Duodenal mucosa (tissue), 2 donors: ENCODE results near the gene SBF2.
"Not testable (repeated sequence)": the region's sequence is repeated elsewhere in the genome, so short reads cannot be mapped to it uniquely, and the experiment has no call there.

ENCODE experiments used
- H3K27ac ChIP-seq: one replicate; pipeline ENCODE4 v1.7.0; 2013; ENCODE audit warnings: low read depth, low read length
- H3K27me3 ChIP-seq, 2 donors: one replicate each; pipeline ENCODE4 v1.7.0; 2013; ENCODE audit warnings: low read length in 2 of 2, control low read depth in 1 of 2; ENCODE audit not compliant: insufficient read depth in 2 of 2, control insufficient read depth in 1 of 2
- H3K36me3 ChIP-seq, 2 donors: one replicate each; pipeline ENCODE4 v1.7.0; 2013; ENCODE audit warnings: low read length in 2 of 2, control low read depth in 1 of 2; ENCODE audit not compliant: insufficient read depth in 2 of 2, control insufficient read depth in 1 of 2
- H3K4me1 ChIP-seq, 2 donors: one replicate each; pipeline ENCODE4 v1.7.0; 2013; ENCODE audit warnings: low read length in 2 of 2, control low read depth in 1 of 2; ENCODE audit not compliant: insufficient read depth in 2 of 2, control insufficient read depth in 1 of 2
- H3K4me3 ChIP-seq, 2 donors: one replicate each; pipeline ENCODE4 v1.7.0; 2013; ENCODE audit warnings: low read length in 2 of 2, low read depth in 1 of 2
- H3K9ac ChIP-seq, 2 donors: one replicate each; pipeline ENCODE4 v1.7.0; 2013; ENCODE audit warnings: low read length in 2 of 2, low read depth in 1 of 2
- H3K9me3 ChIP-seq, 2 donors: one replicate each; pipeline ENCODE4 v1.7.0; 2013; ENCODE audit warnings: low read length in 2 of 2, control low read depth in 1 of 2; ENCODE audit not compliant: control insufficient read depth in 1 of 2

SBF2 gene

GRCh38 chr11:10044618-10045017 lies 249.4 kb downstream of the SBF2 start:
- Histone ChIP-seq H3K9me3 (peaks cover 10 to 18% of the 10 kb centered on the region in 2 donors), H3K27ac (no peak overlapping the region), H3K4me3 (no peak overlapping the region), H3K9ac (no peak overlapping the region), H3K4me1 (no peaks in the 10 kb centered on the region), H3K27me3 (no peaks in the 10 kb centered on the region), H3K36me3 (no peaks in the 10 kb centered on the region)

GRCh38 chr11:10042699-10043098 lies 251.3 kb downstream of the SBF2 start:
- Histone ChIP-seq H3K27ac (no peak overlapping the region), H3K36me3 (no peaks in the 10 kb centered on the region), H3K9ac (no peak overlapping the region), H3K27me3 (no peaks in the 10 kb centered on the region), H3K9me3 (peaks cover 10 to 18% of the 10 kb centered on the region in 2 donors), H3K4me1 (no peaks in the 10 kb centered on the region), H3K4me3 (no peak overlapping the region)

GRCh38 chr11:10041748-10042446 lies 252.1 kb downstream of the SBF2 start:
- H3K9ac ChIP-seq: no peak overlapping the region
- no peak overlapping the region for H3K27ac ChIP-seq
- H3K27me3 ChIP-seq: no peaks in the 10 kb centered on the region
- H3K4me1 ChIP-seq: no peaks in the 10 kb centered on the region
- H3K4me3 ChIP-seq: no peak overlapping the region
- H3K9me3 ChIP-seq: peaks cover 10 to 18% of the 10 kb centered on the region in 2 donors
- H3K36me3 ChIP-seq: no peaks in the 10 kb centered on the region

GRCh38 chr11:10041332-10041731 lies 252.7 kb downstream of the SBF2 start:
- no peak overlapping the region for H3K9ac ChIP-seq
- no peaks in the 10 kb centered on the region for H3K27me3 ChIP-seq
- no peak overlapping the region for H3K4me3 ChIP-seq
- no peak overlapping the region for H3K27ac ChIP-seq
- peaks cover 10 to 18% of the 10 kb centered on the region in 2 donors for H3K9me3 ChIP-seq
- H3K36me3 ChIP-seq: no peaks in the 10 kb centered on the region
- no peaks in the 10 kb centered on the region for H3K4me1 ChIP-seq

GRCh38 chr11:10038521-10039302 lies 255.3 kb downstream of the SBF2 start:
- H3K9ac ChIP-seq: no peak overlapping the region
- H3K9me3 ChIP-seq: no peaks in the 10 kb centered on the region
- H3K27ac ChIP-seq: no peak overlapping the region
- H3K36me3 ChIP-seq: no peaks in the 10 kb centered on the region
- H3K4me3 ChIP-seq: no peak overlapping the region
- H3K4me1 ChIP-seq: no peaks in the 10 kb centered on the region
- H3K27me3 ChIP-seq: no peaks in the 10 kb centered on the region

- H3K36me3 ChIP-seq, H3K9ac ChIP-seq, H3K27ac ChIP-seq, H3K4me3 ChIP-seq, H3K27me3 ChIP-seq, H3K9me3 ChIP-seq, H3K4me1 ChIP-seq: not testable (repeated sequence)
Observed at GRCh38 chr11:10035932-10036331, 258.1 kb downstream of the SBF2 start.

GRCh38 chr11:10032935-10033334 lies 261.1 kb downstream of the SBF2 start:
- H3K27ac ChIP-seq: no peak overlapping the region
- H3K4me3 ChIP-seq: no peak overlapping the region
- no peaks in the 10 kb centered on the region for H3K4me1 ChIP-seq
- H3K27me3 ChIP-seq: no peaks in the 10 kb centered on the region
- H3K36me3 ChIP-seq: no peaks in the 10 kb centered on the region
- H3K9me3 ChIP-seq: no peaks in the 10 kb centered on the region
- no peak overlapping the region for H3K9ac ChIP-seq

- no peak overlapping the region for H3K27ac ChIP-seq
- H3K9me3 ChIP-seq: no peaks in the 10 kb centered on the region
- H3K27me3 ChIP-seq: no peaks in the 10 kb centered on the region
- H3K4me1 ChIP-seq: no peaks in the 10 kb centered on the region
- no peak overlapping the region for H3K4me3 ChIP-seq
- H3K36me3 ChIP-seq: peaks cover 0 to 5% of the 10 kb centered on the region in 2 donors
- H3K9ac ChIP-seq: no peak overlapping the region
Observed at GRCh38 chr11:10030122-10030490, 263.9 kb downstream of the SBF2 start.

- H3K27ac ChIP-seq: no peak overlapping the region
- no peaks in the 10 kb centered on the region for H3K27me3 ChIP-seq
- H3K36me3 ChIP-seq: peaks cover 0 to 5% of the 10 kb centered on the region in 2 donors
- no peaks in the 10 kb centered on the region for H3K4me1 ChIP-seq
- H3K4me3 ChIP-seq: no peak overlapping the region
- no peak overlapping the region for H3K9ac ChIP-seq
- no peaks in the 10 kb centered on the region for H3K9me3 ChIP-seq
Observed at GRCh38 chr11:10029386-10030121, 264.5 kb downstream of the SBF2 start.

GRCh38 chr11:10026514-10026913 lies 267.5 kb downstream of the SBF2 start:
- H3K9me3 ChIP-seq: no peaks in the 10 kb centered on the region
- H3K27ac ChIP-seq: no peak overlapping the region
- H3K36me3 ChIP-seq: peaks cover 0 to 5% of the 10 kb centered on the region in 2 donors
- no peak overlapping the region for H3K4me3 ChIP-seq
- no peak overlapping the region for H3K9ac ChIP-seq
- H3K4me1 ChIP-seq: peaks cover 2 to 6% of the 10 kb centered on the region in 2 donors
- no peaks in the 10 kb centered on the region for H3K27me3 ChIP-seq
